Nephron (organoid): ENCODE measurements around the gene SLC9A9.

ENCODE experiments used
- H3K27ac Mint-ChIP-seq, 3 experiments: 2 replicates each; pipeline ENCODE4 v1.8.0; 2020; ENCODE audit warnings: mixed read lengths in 3 of 3, mild to moderate bottlenecking in 2 of 3, moderate library complexity in 1 of 3
- H3K27me3 Mint-ChIP-seq: 2 replicates; pipeline ENCODE4 v1.8.0; 2021; ENCODE audit warnings: low read depth, mild to moderate bottlenecking, moderate library complexity, mixed read lengths
- H3K36me3 Mint-ChIP-seq: 2 replicates; pipeline ENCODE4 v1.8.0; 2020; ENCODE audit warnings: low read depth, mixed read lengths
- H3K4me1 Mint-ChIP-seq: 2 replicates; pipeline ENCODE4 v1.8.0; 2020; ENCODE audit warnings: mixed read lengths
- H3K4me3 Mint-ChIP-seq, 3 experiments: 2 replicates each; pipeline ENCODE4 v1.8.0; 2020; ENCODE audit warnings: mild to moderate bottlenecking in 3 of 3, mixed read lengths in 3 of 3, moderate library complexity in 2 of 3
- H3K9me3 Mint-ChIP-seq: 2 replicates; pipeline ENCODE4 v1.8.0; 2020; ENCODE audit warnings: mixed read lengths
- CTCF ChIP-seq, 3 experiments: fragments of 200-600 bp; sonication (generic); IDR thresholded peaks; one replicate each; pipeline ENCODE4 v1.5.0; 2021; ENCODE audit warnings: antibody characterized with exemption in 3 of 3; ENCODE audit not compliant: unreplicated experiment in 3 of 3

Gene SLC9A9

GRCh38 chr3:143321058-143321769, 527.1 kb downstream of the SLC9A9 start:
- Mint-ChIP-seq H3K27me3 (no peaks in the 10 kb centered on the region), H3K27ac (no peak overlapping the region), H3K4me1 (no peaks in the 10 kb centered on the region), H3K4me3 (no peak overlapping the region), H3K36me3 (no peaks in the 10 kb centered on the region), H3K9me3 (no peaks in the 10 kb centered on the region)
- no peak for TF ChIP-seq CTCF (IDR thresholded peaks at IDR 0.05; ENCODE audit: unreplicated experiment in 3 of 3)

- peak overlapping the region in 2 of 3 experiments; percentile 77 to 89 for H3K27ac Mint-ChIP-seq
- no peak overlapping the region for H3K4me3 Mint-ChIP-seq
- TF ChIP-seq CTCF (IDR thresholded peaks at IDR 0.05; ENCODE audit: unreplicated experiment in 3 of 3) = no peak
- peaks cover 49% of the 10 kb centered on the region for H3K4me1 Mint-ChIP-seq
- H3K27me3 Mint-ChIP-seq = no peaks in the 10 kb centered on the region
- no peaks in the 10 kb centered on the region for H3K36me3 Mint-ChIP-seq
- H3K9me3 Mint-ChIP-seq = no peaks in the 10 kb centered on the region
Measured at GRCh38 chr3:143315766-143316165, 532.5 kb downstream of the SLC9A9 start.

GRCh38 chr3:143314251-143315093, 533.8 kb downstream of the SLC9A9 start:
- Mint-ChIP-seq H3K4me3 (peak overlapping the region in 2 of 3 experiments; percentile 2 to 6), H3K36me3 (no peaks in the 10 kb centered on the region), H3K4me1 (peaks cover 62% of the 10 kb centered on the region), H3K27ac (peak overlapping the region; percentile 77 to 89 (median 83)), H3K9me3 (no peaks in the 10 kb centered on the region), H3K27me3 (no peaks in the 10 kb centered on the region)
- TF ChIP-seq CTCF (IDR thresholded peaks at IDR 0.05; ENCODE audit: unreplicated experiment in 3 of 3) = no peak

- no peaks in the 10 kb centered on the region for H3K9me3 Mint-ChIP-seq
- no peaks in the 10 kb centered on the region for H3K27me3 Mint-ChIP-seq
- peak overlapping the region; percentile 77 to 89 (median 83) for H3K27ac Mint-ChIP-seq
- H3K36me3 Mint-ChIP-seq = no peaks in the 10 kb centered on the region
- TF ChIP-seq CTCF (IDR thresholded peaks at IDR 0.05; ENCODE audit: unreplicated experiment in 3 of 3) = no peak
- H3K4me1 Mint-ChIP-seq = peaks cover 68% of the 10 kb centered on the region
- no peak overlapping the region for H3K4me3 Mint-ChIP-seq
Measured at GRCh38 chr3:143313893-143314188, 534.4 kb downstream of the SLC9A9 start.

- TF ChIP-seq CTCF (IDR thresholded peaks at IDR 0.05; ENCODE audit: unreplicated experiment in 3 of 3) = no peak
- H3K9me3 Mint-ChIP-seq = no peaks in the 10 kb centered on the region
- peak overlapping the region; percentile 46 to 89 (median 77) for H3K27ac Mint-ChIP-seq
- H3K36me3 Mint-ChIP-seq = no peaks in the 10 kb centered on the region
- H3K4me3 Mint-ChIP-seq = no peak overlapping the region
- no peaks in the 10 kb centered on the region for H3K27me3 Mint-ChIP-seq
- peaks cover 70% of the 10 kb centered on the region for H3K4me1 Mint-ChIP-seq
Measured at GRCh38 chr3:143313025-143313892, 535.0 kb downstream of the SLC9A9 start.
